NCI-H345 treated with DMSO at 0.1 percent for 48 hours (cell line): ENCODE data around the gene AMBRA1.

Experiments
- DNase-seq: peaks from one replicate; lab custom pipeline; 2025; ENCODE audit not compliant: unreplicated experiment; lab: John Stamatoyannopoulos, UW

Gene AMBRA1

GRCh38 chr11:46574656-46575055 is 19.2 kb downstream of the AMBRA1 start:
- DNase-seq = no peak

DNA sequence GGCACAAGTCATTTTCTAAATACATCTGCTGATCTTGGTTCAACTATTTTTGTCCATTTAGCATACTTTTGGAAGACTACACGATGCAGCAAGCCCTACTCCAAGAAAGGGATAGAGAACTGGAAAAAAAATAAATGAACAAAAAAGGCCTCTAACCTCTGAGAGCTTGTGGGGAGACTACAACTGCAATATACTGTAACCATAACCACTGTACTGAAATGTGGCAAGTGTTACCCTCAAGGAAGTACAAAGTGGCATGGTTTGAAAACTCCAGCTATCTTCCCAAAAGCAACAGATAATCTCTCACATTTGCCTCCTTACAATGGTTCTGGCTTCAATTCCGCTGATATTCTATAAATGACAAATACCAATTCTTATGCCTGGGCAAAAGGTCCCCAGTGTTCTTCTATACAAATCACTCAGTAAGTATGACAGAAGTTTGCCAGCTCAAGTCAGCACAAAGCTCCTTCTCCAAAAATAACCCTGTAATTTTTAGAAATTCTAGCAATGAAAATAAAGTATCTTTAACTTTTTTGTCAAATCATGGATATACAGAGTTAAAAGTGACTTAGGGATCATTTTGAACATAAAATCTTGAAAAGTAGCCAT is 22.9 kb downstream of the AMBRA1 start:
- no peak for DNase-seq

- no peak for DNase-seq
Measured at GRCh38 chr11:46565232-46565840, 28.5 kb downstream of the AMBRA1 start.

DNA sequence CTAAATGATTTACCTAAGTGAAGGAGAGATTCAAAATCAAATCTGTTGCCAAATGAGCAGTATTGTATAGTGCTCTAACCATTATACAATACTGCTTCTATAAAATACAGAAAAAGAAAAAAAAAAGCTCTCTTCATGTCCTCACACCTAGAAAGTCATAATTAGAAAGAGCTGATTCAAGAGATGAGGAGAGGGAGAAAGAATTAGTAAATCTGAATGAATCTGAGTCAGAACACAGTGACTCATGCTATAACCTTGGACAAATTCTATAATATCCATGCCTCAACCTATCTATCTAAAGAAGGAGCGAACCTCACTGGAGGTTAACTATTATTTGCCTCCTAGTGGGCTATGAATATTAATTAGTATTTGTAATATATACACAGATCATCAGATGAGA is 29.4 kb downstream of the AMBRA1 start:
- no peak for DNase-seq

- no peak for DNase-seq
Measured at GRCh38 chr11:46562527-46562926, 31.3 kb downstream of the AMBRA1 start.

DNA sequence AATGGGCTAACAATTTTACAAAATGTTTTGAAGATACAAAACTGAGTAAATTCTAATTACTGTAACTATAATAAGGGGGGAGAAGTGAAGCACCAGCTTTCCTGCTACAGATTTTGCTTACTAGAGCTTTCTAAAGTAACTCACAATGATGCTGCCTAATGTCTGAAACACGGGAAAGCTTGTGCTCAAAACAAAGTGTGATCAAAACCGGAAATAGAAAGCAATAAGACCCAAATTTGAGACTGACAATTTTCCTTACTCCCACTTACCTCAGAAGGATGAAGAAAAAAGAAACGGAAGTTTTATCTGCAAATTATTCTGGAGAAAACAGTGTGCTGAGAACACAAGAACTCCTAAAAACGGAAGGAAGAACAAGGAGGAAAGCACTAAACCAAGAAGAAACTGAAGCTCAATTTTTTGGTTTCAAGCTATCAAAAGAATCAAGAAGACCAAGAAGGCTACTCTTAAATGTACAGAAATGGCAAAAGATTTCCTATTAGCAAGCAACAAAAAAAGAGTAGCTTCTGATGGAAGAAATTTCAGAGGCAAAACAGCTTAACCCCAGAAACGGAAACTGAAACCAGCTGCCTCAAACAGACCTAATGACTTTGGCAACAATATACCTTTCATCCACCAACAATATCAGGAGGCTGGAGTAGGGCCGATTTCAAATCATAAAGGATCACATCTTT is 33.4 kb downstream of the AMBRA1 start:
- no peak for DNase-seq

DNA sequence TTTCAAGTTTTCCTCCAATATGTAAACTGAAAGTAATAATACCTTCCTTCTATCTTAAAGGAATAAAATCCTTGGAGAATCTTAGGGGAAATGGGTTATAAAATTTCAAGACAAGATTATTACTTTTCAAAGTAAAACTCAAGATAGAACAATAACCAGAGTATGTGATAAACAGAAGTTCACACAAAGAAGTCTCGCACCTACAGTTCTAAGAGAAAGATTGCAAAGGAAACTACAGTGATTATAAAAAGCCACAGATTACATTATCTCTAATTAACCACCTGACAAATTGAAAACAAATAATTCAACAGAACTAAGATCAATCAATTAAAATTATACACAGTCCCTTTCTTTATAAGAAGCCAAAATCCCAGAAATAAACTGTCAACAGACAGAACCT is 34.0 kb downstream of the AMBRA1 start:
- DNase-seq = no peak

- DNase-seq = no peak
Measured at GRCh38 chr11:46557684-46558151, 36.1 kb downstream of the AMBRA1 start.

- DNase-seq = no peak
Measured at GRCh38 chr11:46555267-46556054, 38.4 kb downstream of the AMBRA1 start.

- no peak for DNase-seq
Measured at GRCh38 chr11:46554213-46555147, 39.3 kb downstream of the AMBRA1 start.

DNA sequence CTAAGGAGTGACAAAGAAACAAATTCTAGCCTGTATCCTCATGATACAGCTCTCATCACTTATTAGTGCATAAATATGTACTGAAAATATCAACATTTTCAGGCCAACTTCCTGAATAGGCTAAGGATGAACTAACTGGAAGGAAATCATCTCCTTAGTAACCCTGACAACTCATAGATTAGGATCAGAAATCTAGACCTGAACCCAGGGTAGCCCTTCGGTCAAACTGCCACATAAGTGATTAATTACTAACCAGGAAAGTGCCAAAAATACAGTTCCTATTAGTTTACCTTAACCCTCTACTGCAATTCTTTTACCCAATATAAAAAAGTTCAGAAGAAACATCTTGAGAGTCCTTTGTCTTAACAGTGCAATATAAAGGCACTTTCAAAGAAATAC is 40.0 kb downstream of the AMBRA1 start:
- DNase-seq = no peak

DNA sequence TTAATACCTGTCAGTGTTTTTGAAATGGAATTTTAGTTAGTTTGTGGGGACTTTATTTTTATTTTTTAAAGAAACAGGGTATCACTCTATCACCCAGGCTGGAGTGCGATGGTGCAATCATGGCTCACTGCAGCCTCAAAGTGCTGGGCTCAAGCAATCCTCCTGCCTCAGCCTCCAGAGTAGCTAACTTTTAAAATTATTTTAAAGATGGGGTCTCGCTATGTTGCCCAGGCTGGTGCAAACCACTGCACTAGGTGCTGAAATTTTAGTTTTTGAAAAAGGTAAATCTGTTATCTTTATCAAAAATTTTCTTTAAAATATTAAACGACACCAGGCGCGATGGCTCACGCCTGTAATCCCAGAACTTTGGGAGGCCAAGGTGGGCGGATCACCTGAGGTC is 42.6 kb downstream of the AMBRA1 start:
- no peak for DNase-seq

DNA sequence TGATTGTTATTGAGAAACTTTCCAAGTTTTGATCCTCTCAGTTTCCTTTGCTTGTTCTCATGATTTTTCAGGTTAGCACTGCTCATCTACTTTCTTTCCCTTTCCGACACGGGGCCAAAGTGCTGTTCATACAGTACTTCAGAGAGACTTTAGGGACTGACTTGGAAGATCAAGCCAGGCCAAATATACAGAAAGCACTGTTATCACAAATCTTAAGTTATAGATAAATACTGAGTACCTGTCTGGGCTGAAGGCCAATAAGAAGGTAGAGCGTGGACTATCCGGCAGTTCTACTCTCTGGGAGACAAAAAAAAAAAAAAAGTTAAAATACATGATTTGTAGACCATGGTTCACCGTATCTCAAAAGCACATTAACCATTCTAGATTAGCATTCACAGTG is 46.2 kb downstream of the AMBRA1 start:
- no peak for DNase-seq

DNA sequence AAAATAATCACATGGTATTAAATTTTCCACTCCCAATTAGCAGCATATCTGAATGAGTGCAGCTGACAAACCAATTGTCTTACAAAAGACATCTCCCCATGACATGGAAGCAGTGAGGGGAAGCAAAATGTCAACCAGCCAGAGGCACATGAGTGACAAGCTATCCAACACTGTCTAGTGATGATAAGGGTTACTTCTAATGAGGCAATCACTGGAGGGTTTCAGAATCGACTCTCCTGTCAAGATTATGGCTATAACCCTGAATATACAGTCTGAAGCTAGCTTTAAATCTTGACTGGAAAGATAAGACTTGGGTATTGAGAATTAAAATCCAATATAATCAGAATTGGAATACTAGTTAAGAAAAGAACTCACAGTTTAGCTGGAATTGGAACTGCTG is 50.3 kb downstream of the AMBRA1 start:
- DNase-seq = no peak

GRCh38 chr11:46541593-46542371 is 52.0 kb downstream of the AMBRA1 start:
- no peak for DNase-seq

DNA sequence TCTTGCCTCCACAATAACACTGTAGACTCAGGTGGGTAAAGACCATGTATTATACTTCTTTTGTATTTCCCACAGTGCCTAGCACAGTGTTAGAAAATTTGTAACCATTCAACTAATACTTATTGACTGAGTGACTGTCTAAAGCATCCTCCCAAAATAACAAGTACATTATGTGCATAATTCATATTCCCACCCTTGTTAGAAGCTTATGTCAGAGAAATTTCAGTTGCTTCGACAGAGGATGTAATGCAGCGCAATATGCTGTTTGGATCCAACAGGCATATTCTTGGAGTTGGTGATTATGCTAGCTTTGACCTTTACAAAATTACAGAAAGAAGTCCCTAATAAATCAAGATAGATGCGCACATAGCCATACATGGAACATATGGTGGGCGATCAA is 53.0 kb downstream of the AMBRA1 start:
- no peak for DNase-seq

DNA sequence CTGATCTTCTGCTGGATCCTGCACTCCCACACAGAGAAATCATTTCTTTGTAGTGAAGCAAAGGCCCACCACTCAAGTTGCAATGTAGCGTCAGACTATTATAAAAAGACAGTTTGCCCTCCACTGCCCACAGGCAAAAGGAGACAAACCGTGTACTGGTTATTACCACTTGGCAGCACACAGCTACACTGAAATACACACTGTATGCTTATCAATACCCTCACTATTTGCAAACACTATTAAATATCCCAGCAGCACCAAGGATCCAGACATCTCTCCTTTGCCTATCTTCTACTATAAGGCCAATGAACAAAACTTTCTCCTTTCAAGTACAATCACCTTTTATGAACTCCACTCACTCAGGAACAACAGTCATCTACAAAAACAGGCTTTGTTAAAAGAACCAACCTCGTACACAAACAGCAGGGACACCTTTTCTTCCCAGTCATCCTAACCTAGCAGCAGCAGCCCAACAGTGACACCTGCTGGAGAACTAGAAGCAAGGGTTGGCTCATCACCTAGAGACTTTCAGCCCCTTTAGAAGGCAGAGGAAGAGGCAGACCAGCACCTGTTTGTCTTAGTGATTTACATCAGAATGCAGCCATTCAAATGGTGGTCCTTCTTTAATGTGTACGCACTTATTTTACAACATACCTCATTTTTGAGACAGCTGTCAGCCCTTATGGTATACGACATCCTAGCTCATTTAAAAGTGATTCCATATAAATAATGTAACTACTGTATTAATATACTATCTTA is 56.1 kb downstream of the AMBRA1 start:
- DNase-seq = peak; percentile 87

GRCh38 chr11:46537121-46537520 is 56.7 kb downstream of the AMBRA1 start:
- no peak for DNase-seq

DNA sequence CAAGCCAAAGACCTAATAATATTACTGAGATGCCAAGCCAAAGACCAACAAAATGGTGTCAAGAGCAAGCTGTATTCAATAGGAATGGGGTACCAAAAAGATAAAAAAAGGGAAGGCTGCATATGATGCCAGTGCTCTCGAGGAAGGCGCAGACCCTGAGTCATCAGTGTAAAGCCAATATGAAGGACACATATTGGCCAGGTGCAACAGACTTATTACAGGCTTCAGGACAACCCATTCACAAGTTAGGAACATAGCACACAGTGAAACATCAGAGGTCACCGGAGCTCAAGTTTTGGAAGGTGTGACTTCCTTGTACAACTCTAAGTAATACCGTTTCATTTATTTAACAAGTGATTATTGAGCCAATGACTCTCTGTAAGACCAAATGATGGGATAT is 58.1 kb downstream of the AMBRA1 start:
- no peak for DNase-seq
